PC-9 (cell line): ENCODE data around the gene TBC1D22A.

Source experiments
- EZH2 ChIP-seq: fragments of 200-600 bp; sonication (generic); IDR thresholded peaks from 2 replicates; pipeline ENCODE4 v1.8.0; 2017; ENCODE audit warnings: antibody characterized with exemption, low read depth
- TF ChIP-seq, protein P1 (sequence below): fragments of 200-600 bp; sonication (generic); conservative IDR thresholded peaks from 2 replicates; pipeline ENCODE4 v1.6.1; 2017; ENCODE audit warnings: mixed run types, antibody characterized with exemption, mild to moderate bottlenecking, moderate library complexity

GRCh38 chr22:46783721-46784120, 21.3 kb downstream of the TBC1D22A start:
- TF ChIP-seq, protein P1, sequence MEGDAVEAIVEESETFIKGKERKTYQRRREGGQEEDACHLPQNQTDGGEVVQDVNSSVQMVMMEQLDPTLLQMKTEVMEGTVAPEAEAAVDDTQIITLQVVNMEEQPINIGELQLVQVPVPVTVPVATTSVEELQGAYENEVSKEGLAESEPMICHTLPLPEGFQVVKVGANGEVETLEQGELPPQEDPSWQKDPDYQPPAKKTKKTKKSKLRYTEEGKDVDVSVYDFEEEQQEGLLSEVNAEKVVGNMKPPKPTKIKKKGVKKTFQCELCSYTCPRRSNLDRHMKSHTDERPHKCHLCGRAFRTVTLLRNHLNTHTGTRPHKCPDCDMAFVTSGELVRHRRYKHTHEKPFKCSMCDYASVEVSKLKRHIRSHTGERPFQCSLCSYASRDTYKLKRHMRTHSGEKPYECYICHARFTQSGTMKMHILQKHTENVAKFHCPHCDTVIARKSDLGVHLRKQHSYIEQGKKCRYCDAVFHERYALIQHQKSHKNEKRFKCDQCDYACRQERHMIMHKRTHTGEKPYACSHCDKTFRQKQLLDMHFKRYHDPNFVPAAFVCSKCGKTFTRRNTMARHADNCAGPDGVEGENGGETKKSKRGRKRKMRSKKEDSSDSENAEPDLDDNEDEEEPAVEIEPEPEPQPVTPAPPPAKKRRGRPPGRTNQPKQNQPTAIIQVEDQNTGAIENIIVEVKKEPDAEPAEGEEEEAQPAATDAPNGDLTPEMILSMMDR: no peak
- TF ChIP-seq EZH2: no peak
